HG02798 (cell line): Measurements from ENCODE around the gene NRBP1.

Source experiments
- ATAC-seq: cut with Tn5 transposase; IDR thresholded peaks from one replicate; pipeline ENCODE4 v1.9.1; 2021; ENCODE audit warnings: mild to moderate bottlenecking; ENCODE audit not compliant: unreplicated experiment, poor library complexity

Gene NRBP1

DNA sequence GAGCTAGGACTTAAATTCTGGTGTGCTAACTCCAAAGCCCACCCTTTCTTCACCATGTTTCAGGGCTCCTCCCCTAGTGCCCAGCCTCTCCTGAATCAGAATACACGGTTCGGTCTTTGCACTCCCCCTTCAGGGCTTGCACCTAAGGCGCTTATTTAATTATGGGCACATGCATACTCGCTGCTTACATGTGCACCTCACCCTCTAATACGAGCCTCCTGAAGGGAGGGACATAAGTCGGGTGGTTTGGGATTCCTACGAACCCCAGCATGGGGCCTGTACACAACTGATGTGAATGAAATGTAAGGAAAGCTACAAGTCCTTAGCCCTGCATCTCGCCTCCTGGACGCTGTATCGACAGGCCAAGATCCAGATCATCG is 60.7 kb downstream of the NRBP1 start:
- ATAC-seq = no peak

GRCh38 chr2:27489498-27490397 is 61.3 kb downstream of the NRBP1 start, which contains the start of gene IFT172:
Gene IFT172, minus strand, starts transcription at chr2:27489743. Its CDS starts 90 bp downstream, at chr2:27489653.
- peak; percentile 96 for ATAC-seq
